Measurements from ENCODE around the gene KLHL33. TPM values are rescaled to one million over a fixed set of nuclear protein-coding genes. Genes with fewer than 3 reads are reported as not detected.

KLHL33 gene
- total RNA-seq, 4 donors from 2014 or later = 1.3 to 2.8 (median 2.1) TPM; not detected in 1

GRCh38 chr14:20412876-20413743 lies 22.9 kb downstream of the KLHL33 start, which contains the start of gene TEP1:
TSS of gene TEP1 (minus strand) at chr14:20413501. CDS start at chr14:20408439, 5,062 bp downstream.
- Histone ChIP-seq H3K27ac (peak within 1 kb of the TSS; percentile 96 to 97), H3K9me3 (no peaks in the 10 kb centered on the region), H3K4me1 (no peaks in the 10 kb centered on the region), H3K36me3 (no peaks in the 10 kb centered on the region), H3K27me3 (no peaks in the 10 kb centered on the region), H3K4me3 (peak within 1 kb of the TSS; percentile 62 to 77)
- DNase-seq = peak; percentile 84 to 87
- TF ChIP-seq CTCF (IDR thresholded peaks at IDR 0.05) = peak in 2 of 4 experiments; percentile 8 to 10
- peak in 1 of 2 donors; percentile 67 for TF ChIP-seq POLR2A (IDR thresholded peaks at IDR 0.05)
- intact Hi-C loops (cut with DNase I; ENCODE audit: low total_unique reads) = no loop called here

- TF ChIP-seq POLR2A (IDR thresholded peaks at IDR 0.05) (no peak), CTCF (IDR thresholded peaks at IDR 0.05) (no peak)
- H3K9me3 ChIP-seq = no peaks in the 10 kb centered on the region
- intact Hi-C loops (cut with DNase I; ENCODE audit: low total_unique reads) = no loop called here
- no peaks in the 10 kb centered on the region for H3K27me3 ChIP-seq
- DNase-seq = no peak
- H3K36me3 ChIP-seq = no peaks in the 10 kb centered on the region
- H3K4me3 ChIP-seq = peak overlapping the region; percentile 62 to 77
- peak overlapping the region; percentile 96 to 97 for H3K27ac ChIP-seq
- no peaks in the 10 kb centered on the region for H3K4me1 ChIP-seq
Observed at GRCh38 chr14:20412411-20412810, 23.6 kb downstream of the KLHL33 start.

GRCh38 chr14:20409226-20409625 lies 26.7 kb downstream of the KLHL33 start:
- Histone ChIP-seq H3K4me1 (no peaks in the 10 kb centered on the region), H3K4me3 (no peak overlapping the region), H3K27ac (no peak overlapping the region), H3K9me3 (no peaks in the 10 kb centered on the region), H3K27me3 (no peaks in the 10 kb centered on the region), H3K36me3 (no peaks in the 10 kb centered on the region)
- no peak for TF ChIP-seq CTCF (IDR thresholded peaks at IDR 0.05)
- no peak for TF ChIP-seq POLR2A (IDR thresholded peaks at IDR 0.05)
- no peak for DNase-seq
- intact Hi-C loops (cut with DNase I; ENCODE audit: low total_unique reads) = no loop called here

- DNase-seq = no peak
- H3K27me3 ChIP-seq = no peaks in the 10 kb centered on the region
- H3K36me3 ChIP-seq = no peaks in the 10 kb centered on the region
- no peak overlapping the region for H3K27ac ChIP-seq
- intact Hi-C loops (cut with DNase I; ENCODE audit: low total_unique reads) = no loop called here
- H3K9me3 ChIP-seq = no peaks in the 10 kb centered on the region
- no peaks in the 10 kb centered on the region for H3K4me1 ChIP-seq
- no peak overlapping the region for H3K4me3 ChIP-seq
- TF ChIP-seq POLR2A (IDR thresholded peaks at IDR 0.05) (no peak), CTCF (IDR thresholded peaks at IDR 0.05) (no peak)
Observed at GRCh38 chr14:20403521-20403920, 32.4 kb downstream of the KLHL33 start.

GRCh38 chr14:20400965-20401593 lies 34.9 kb downstream of the KLHL33 start:
- intact Hi-C loops (cut with DNase I; ENCODE audit: low total_unique reads) = no loop called here
- H3K36me3 ChIP-seq = no peaks in the 10 kb centered on the region
- no peaks in the 10 kb centered on the region for H3K9me3 ChIP-seq
- no peaks in the 10 kb centered on the region for H3K4me1 ChIP-seq
- no peak overlapping the region for H3K27ac ChIP-seq
- TF ChIP-seq POLR2A (IDR thresholded peaks at IDR 0.05) (no peak), CTCF (IDR thresholded peaks at IDR 0.05) (no peak)
- H3K4me3 ChIP-seq = no peak overlapping the region
- no peak for DNase-seq
- no peaks in the 10 kb centered on the region for H3K27me3 ChIP-seq
